Hypothalamus (tissue), 51 donors: ENCODE data around the gene AXIN2.

Experiments
- DNase-seq, 51 donors: peaks; one replicate each; lab custom pipeline; 2025; lab: John Stamatoyannopoulos, UW

Gene AXIN2

GRCh38 chr17:65561452-65562205 lies at the start of gene AXIN2:
AXIN2 (minus strand) TSS chr17:65561648; CDS start chr17:65558620, 3,028 bp downstream.
- peak in 50 of 51 donors; percentile 30 to 89 (median 73) for DNase-seq

DNA sequence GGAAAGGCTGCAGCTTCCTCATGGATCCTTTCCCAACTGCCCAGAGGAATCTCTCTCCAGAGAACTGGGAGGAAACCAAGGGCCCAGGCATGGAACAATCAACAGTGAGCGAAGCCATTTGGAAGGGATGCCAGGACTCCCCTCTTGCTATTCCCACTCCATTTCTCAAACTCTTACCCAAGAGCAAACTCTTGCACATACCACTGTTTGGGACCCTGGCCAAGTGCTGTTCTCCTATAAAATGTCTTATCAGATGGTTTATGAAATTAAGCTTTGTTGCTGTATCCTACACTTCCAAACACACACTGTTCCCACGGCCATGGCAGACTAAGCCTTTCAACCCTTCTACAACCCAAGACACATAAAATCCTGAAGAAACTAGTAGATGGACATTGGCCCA lies 48.3 kb upstream of the AXIN2 start:
- DNase-seq: no peak

DNA sequence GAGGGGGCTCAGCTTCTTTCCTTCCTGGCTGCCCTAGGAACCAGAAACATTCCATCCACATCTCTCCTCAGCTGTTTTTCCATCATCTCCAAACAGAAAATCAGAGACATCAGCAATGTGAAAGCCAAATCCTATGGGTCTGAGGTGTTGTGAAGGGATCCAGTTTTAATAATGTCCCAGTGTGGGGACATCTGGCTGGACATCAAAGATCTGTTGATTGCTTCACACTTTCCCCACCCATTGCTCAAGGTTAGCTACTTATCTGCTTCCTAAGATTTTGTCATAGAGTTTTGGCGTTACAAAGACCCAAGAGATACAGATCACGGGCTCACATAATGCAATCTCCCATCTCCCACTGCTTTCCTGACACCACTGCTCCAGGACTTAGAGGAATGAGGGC lies 47.8 kb upstream of the AXIN2 start:
- no peak for DNase-seq

- DNase-seq: no peak
Observed at GRCh38 chr17:65604070-65604469, 42.6 kb upstream of the AXIN2 start.

DNA sequence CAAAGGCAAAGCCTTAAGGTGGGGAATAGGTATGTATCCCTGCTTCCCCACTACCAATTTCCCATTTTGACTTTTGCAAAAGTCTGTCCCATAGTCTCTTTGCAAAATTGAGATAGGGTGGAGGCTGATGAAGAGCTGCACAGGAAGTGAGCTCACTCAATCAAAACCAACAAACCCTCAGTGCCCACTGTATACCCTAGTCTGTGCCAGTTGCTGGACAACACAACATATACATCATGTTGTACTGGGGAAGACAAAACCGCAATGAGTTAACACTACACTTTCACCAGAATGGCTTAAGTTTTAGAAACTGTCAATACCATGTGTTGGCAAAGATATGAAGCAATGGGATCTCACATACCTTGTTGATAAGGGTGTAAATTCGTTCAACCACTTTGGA lies 40.4 kb upstream of the AXIN2 start:
- DNase-seq: no peak

DNA sequence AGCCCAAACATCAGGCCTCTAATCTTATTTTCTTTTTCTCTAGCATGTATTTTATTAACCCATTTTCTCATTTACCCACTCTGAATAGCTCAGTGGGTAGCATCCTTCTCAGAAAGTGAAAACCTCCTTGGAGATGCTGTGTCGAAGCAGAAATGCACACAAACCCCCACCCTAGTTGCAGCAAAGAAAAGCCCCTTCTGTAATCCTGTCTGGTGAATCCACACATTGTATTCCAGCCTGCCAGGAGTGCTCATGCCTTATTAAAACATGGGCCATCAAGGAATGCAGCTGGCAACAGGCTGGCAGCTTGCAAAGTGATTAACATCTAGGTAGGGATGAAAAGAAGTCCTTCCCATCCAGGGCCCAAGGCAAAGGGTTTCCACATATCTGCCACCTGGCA lies 39.7 kb upstream of the AXIN2 start:
- no peak for DNase-seq

DNA sequence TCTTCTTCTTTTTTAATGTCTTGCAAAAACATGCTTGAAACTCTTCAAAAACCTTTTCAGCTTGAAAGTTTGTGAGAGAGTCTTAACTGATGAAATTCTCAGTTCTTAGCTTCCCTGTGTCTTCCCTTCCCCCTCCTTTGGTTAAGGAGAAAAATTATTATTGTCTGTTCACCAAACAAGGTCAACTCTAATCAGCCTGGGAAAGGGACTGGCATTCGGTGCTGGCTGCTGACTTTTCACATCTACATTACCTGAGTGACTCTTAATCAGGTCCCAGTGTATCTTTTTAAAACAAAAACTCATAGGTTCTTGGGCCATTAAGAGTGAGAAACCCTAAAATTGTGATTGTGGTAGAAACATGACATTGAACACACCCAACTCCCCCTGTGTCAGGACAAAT lies 39.1 kb upstream of the AXIN2 start:
- DNase-seq: no peak

- no peak for DNase-seq
Observed at GRCh38 chr17:65599650-65600049, 38.2 kb upstream of the AXIN2 start.

- DNase-seq: no peak
Observed at GRCh38 chr17:65598746-65599145, 37.3 kb upstream of the AXIN2 start.

GRCh38 chr17:65595071-65595656 lies 33.7 kb upstream of the AXIN2 start:
- DNase-seq: no peak

GRCh38 chr17:65593855-65594845 lies 32.7 kb upstream of the AXIN2 start:
- no peak for DNase-seq

DNA sequence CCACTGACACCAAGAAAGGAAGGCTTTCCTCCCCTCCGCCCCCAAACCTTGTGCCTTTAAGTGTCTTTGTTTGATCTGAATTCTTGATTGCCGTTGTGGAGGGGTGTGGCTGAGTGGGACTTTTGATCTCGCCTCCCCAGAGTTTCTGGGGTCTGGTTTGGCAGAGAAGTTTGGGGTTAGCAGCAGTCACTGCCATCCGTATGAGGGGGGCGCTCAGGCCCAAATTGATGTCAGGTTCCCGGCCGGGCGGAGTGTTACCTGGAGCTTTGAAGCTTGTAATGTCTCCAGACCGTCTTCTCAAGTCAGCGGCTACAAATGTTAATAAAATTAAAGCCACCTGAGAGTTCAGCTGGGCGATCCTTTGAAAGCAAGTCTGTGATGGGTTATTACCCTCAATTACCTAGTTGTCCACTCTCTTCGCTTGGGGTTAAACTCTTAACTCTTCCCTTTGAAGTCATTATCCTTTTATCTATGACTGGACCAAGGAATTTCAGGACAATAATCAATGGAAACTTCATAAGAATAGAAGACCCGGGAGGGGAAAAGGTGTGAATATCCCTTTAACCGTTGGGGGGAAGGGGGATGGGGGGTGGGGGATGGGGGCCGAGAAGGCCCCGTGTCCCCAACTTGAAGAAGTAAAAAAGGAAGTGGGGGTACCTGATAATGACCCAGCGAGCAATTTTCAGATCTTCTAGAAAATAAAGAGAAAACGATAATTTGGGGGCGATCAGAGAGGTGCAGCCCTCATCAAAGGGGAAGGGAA lies 31.8 kb upstream of the AXIN2 start:
- DNase-seq: no peak

DNA sequence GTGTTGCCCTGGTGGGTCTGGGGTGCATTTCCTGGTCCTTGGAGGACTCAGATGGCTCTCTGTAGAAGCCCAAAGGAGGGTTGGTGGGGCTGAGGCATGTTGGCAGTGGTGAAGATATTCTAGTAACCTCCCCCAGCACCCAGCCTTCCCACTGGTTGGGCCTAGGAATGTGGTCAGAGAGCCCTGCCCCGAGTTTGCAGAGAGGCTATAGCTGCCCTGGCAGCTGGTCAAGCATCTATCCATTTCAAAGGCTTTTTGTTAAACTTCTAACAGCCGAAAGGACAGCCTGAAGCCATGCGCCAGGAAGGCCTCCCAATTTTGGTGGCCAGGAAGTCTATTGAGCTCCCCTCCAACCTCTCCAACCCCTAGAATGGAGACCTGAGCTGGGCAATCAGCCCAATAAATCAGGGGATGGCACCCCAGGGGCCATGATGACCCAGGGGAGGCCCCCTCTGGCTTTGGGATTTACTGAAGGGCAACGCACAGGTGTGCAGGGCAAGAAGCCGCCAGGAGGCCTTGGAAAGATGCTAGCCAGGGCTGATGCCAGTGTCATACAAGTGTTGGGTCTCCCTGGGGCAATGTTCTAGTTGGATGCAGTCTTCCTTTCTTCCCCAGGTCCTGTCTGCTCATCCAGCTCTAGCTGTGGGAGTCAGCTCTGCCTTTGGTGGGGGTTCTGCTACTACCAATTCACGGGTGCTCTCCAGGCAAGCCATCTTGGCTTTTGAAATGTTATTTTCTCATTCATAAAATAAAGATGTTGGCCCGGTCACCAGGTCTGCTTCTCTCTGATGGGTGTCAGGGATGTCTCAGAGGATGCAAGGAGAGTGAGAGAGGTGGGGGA lies 30.9 kb upstream of the AXIN2 start:
- DNase-seq: no peak

GRCh38 chr17:65589321-65589720 lies 27.9 kb upstream of the AXIN2 start:
- DNase-seq: no peak

- no peak for DNase-seq
Observed at GRCh38 chr17:65588181-65588808, 26.8 kb upstream of the AXIN2 start.

GRCh38 chr17:65587534-65588180 lies 26.2 kb upstream of the AXIN2 start:
- no peak for DNase-seq

DNA sequence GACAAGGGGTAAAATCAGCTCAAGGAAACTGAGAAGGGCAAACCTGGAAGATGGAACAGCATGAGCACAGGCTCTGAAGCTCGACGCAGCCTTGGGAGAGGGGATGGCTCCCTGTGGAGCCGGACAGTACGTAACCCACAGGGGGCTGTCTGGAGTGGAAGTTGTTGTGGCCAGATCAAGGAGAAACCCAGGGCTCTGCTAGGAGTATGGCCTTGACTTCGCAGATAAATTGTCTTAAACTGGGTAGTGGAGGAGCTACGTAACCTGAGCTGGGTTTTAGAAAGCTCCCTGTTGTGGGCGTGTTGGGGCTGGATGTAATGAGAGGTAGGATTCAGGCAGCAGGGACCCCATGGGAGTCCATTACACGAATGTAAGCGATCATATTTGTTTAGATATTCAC lies 25.5 kb upstream of the AXIN2 start:
- DNase-seq: no peak
